NK-92 (cell line): ENCODE measurements around the gene NR2C2AP.
"Not testable (repeated sequence)": the region's sequence is repeated elsewhere in the genome, so short reads cannot be mapped to it uniquely, and the experiment has no call there.

Experiments used
- DNase-seq: peaks from one replicate; lab custom pipeline; 2025; ENCODE audit not compliant: unreplicated experiment; lab: John Stamatoyannopoulos, UW

Gene NR2C2AP

DNA sequence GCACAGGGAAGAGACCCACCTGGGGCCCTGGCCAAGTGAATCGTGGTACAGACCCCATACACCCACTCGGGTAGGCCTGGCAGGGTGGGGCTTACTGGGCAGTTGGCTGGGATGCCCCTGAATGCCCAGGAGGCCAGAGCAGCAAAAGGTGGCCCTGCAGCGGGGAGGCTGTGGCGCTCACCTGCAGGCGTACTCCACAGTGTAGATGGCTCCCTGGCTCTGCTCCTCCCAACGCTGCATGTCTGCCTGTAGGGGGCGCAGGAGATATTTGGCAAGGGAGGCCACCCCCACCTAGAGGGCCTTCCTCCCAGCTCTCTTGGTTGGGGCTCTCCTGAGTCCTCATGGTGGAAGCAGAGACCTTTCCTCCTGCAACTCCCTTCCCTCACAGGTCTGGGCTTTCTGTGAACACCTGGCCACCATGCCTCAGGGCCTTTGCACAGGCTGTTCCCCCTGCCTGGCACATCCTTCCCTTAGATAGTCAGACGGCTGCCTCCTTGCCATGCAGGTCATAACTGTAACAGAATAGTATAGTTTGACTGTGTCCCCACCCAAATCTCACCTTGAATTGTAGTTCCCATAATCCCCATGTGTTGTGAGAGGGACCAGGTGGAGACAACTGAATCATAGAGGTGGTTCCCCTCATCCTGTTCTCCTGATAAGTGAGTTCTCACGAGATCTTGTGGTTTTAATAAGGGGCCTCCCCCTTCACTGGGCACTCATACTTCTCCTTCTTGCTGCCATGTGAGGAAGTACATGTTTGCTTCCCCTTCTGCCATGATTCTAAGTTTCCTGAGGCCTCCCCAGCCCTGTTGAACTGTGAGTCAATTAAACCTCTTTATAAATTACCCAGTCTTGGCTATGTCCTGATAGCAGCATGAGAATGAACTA, 17.1 kb downstream of the NR2C2AP start:
- DNase-seq, result no peak

DNA sequence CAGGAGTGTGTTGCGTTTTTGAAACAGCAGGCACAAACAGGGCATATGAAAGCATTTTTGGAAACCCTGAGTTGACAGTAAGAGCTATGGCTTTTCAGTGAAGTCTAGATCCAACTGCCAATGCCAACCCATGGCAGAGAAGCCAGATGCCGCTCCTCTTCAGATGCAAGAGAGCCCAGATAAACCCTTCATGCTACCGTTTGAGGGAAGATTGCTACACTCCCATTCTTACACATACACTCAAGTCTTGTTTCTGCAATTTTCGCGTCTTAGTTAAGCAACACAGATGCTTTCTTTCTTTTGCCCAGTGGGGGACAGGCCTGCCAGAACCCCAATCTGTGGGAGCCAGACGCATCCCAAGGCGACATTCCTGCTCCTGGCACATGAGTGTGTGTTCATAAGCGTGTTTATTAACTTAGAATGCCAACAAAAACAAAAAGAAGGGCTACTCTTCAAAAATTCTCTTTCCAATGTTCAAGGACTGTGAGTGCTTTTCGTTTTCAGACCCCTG, 21.7 kb downstream of the NR2C2AP start:
- DNase-seq, result no peak

DNA sequence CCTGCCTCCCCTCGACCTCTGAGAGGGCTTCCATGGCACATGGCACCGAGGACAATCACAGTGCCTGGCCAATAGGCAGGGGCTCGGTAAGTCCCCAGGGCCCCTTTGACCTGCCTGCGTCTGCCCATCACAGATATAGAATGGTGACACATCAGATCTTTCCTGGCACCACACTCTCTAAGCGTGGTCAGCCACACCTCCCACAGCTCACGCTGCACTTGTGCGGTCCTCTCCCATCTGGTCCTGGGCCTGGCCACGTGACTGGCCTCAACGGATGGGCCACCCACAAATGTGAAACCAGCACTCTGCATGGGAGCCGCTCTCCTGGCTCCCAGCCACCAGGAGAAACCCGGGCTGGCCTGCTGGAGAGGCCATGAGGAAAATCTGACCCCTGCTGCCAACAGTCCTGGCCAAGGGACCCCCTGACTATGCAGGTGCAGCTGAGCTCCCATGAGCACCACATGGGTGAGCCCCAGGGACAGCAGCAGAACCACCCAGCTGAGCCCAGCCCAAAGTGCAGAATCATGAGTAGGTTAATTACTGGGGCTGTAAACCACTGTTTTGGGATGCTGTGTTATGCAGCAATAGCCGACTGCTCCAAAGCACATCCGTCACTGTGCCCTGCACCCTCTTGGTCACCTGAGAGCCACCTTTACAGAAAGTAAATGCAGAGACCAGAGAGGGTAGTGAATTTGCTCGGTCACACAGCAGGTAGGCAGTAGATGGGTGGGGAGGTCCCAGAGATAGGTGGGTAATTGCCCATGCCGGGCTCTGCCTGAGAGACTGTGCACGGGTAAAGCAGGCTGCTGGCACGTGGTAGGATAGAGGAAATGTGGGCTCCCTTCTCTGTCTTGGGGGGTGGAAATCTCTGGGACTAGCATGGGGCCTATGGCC, 23.4 kb downstream of the NR2C2AP start:
- DNase-seq, result no peak

DNA sequence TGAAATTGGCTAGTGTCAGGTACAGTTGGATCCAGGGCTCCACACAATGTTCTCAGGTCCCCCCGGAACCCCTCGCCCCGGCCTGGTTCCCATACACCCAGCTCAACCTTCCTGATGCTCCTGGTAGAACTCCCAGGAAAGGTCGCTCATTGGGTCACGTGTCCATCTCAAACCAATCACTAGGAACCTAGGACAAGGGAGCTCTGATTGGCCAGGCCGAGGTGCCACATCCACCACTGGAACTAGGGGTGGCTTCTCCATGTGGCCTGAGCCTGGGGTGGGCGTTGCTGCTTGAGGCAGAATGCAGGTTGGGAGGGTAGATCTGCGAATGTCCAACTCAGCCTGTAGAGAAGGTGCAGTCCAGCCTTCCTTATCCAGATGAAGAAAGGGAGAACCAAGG, 26.3 kb downstream of the NR2C2AP start:
- no peak for DNase-seq

DNA sequence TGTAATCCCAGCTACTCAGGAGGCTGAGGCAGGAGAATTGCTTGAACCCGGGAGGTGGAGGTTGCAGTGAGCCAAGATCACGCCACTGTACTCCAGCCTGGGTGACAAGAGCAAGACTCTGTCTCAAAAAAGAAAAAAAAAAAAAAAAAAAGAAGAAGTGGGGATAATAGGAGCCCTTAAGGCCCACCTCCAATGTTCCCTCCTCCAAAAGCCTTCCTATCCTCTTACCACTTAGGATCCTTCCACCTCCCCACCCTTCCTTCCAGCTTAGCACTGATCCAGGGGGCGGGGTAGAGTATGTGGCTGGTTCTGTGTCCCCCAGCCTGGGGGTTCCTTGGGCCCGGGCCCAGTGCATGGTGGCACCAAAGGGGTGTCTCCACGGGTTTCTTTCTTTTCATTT, 30.0 kb downstream of the NR2C2AP start:
- DNase-seq, result not testable (repeated sequence)

DNA sequence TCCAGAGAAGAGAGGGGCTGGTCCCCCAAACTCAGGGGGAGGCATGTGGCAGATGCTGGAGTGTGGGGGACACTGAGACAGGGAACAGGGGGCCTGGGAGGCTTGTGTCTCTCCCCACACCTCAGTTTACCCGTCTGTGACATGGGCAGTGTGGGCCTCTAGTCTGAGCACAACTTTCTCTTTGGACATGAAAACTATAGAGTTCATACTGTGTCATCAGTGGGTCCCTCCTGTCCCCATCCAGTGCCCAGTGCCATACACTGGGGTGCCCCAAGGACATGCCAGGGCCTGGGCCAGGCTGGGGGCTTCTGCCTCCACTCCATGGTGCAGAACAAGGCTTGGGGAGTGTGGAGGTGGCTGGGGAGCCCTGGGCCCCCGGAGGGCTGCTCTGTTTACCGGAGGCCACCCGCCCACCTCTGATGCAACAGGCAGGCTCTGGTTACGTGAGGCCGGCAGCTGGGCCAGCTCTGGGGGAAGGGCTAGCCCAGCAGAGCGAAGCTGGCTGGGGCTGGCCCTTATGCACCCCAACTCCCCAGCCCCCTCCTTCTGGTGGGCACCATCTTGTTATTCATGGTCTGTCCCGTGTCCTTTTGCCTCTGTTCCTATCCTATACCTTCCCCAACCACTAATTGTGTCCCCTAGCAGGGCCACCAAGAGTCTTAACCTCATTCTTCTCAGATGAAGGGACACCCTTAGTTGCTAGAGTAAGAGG, 31.2 kb downstream of the NR2C2AP start:
- DNase-seq, result no peak

DNA sequence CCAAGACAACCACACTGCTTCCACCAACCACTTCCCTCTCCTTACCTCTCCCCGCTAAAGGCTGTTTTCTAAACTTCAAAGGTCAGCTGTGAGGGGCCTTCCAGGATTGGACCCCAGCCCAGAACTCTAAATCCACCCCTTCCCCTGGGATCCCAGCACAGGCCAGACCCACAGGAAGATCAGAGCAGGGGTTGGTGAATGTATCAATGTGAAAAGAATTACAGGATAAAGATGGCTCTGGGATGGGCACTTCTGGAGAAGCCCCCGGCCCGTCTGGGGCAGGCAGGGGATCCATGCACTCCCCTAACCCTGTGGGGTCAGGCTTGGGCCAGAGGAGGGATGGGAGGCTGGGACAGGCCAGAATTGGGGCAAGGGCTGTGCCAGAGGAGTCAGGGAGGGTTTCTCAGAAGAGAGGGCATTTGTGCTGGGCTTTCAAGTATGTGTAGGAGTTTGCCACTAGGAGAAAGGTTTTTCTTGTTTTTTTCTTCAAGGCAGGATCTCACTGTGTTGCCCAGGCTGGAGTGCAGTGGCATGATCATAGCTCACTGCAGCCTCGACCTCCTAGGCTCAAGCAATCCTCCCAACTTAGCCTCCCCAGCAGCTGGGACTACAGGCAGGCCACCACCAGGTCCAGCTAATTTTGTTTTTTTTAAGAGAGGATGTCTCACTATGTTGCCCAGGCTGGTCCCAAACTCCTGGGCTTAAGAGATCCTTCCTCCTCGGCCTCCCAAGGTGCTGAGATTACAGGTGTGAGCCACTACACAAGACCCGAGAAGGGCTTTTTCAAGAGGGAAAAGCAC, 32.1 kb downstream of the NR2C2AP start:
- no peak for DNase-seq

DNA sequence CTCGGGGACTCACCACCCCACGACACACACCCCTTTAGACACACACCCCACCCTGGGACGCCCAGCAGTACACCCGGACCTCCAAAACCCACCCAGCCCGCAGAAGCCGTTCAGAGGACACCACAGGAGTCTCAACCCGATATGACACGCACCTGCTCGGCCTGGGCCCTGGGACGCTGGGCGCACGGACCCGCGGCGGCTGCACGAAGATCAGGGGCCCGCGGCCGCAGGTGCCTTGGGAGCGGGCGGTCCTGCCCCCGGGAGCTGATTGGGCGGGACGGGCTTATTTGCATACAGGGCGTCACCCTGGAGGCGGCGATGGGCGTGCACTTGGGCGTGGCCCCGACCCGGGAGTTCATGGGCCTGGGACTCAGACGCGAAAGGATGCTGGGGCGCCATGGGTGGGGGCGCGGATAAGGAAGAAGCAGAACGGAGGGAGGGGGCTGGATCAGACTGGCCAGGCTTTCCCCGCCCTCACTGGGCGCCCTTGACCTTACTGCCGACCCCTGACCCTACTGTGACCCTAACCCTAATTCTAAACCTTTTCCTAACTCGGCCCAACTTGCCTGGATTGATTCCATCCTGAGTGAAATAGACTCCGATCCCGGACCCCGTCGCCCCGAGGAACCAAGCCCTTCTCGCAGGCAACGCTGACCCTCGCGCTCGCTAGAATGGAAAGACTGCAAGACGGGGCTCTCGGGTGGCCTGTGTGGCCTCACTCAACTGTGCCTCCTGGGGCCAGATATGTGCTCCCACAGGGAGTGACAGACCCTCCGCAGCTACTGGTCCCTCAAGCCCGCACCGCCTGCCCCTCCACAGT, 33.0 kb downstream of the NR2C2AP start, which contains the start of gene MEF2B:
MEF2B (minus strand) TSS at position 211 of the 820 bp plus-strand sequence. CDS start 19,528 bp downstream, outside the sequence.
- no peak for DNase-seq

DNA sequence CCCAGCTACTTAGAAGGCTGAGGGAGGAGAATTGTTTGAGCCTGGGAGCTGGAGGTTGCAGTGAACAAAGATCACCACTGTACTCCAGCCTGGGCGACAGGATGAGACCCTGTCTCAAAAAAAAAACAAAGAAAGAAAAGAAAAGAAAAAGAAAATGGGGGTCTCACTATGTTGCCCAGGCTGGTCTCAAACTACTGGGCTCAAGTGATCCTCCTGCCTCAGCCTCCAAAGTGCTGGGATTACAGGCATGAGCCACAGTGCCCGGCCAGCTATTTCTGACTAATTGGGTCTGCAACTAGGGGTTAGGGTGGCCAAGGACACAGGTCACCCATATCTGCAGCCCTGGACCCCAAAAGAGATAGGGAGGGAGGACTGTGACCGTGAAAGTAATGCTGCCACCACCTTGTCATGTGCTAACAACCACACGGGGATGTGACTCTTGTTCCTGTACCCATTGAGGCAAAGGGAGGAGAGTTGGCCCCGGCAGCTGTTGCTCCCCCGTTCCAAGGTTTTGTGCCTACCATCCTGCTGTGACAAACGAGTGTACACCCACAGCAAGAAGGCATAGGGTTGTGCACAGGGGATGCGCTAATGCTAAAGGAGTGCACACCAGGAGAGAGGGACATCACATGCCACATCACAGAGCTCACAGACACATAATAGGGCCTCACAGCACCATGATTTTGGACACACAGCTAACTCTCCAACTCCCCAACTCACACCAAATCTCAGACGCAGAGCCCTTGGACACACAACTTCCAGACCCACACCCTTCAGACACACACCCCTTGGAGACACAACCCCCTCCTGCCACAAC, 33.8 kb downstream of the NR2C2AP start:
- no peak for DNase-seq

DNA sequence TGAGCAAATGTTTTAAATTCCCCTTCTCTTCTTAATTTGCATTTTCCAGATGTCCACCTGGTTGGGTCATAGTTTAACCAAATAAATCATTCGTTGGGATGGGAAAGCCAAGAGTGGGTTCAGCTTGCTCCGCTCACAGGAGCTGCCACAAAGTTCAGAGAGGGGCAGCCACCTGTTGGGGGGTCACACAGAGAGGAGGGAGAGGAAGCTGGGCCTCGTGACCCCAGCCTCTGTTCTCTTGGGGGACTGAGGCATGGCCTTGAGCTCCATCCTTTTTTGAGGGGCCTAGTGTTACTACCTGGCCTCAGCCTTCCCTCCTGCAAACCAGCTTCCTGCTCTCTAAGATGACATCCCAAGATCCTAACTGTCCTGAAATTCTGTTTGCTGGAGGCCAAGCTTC, 35.6 kb downstream of the NR2C2AP start:
- DNase-seq, result no peak

DNA sequence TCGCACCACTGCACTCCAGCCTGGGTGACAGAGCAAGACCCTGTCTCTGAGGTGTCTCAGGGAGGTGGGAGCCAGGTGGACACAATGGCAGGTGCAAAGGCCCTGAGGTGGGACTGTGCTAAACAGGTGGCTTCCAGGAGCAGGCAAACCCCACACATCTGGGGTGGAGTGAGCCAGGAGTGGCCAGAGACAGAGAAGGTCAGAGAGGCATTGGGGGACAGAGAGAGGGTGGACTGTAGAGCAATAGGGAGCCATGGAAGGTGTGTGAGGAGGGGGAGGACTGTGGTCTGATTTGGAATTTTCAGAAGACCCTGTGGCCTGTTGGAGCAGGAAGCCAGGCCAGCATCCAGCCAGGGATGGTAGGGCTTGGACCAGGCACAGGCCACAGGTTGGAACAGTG, 37.8 kb downstream of the NR2C2AP start:
- DNase-seq, result no peak

DNA sequence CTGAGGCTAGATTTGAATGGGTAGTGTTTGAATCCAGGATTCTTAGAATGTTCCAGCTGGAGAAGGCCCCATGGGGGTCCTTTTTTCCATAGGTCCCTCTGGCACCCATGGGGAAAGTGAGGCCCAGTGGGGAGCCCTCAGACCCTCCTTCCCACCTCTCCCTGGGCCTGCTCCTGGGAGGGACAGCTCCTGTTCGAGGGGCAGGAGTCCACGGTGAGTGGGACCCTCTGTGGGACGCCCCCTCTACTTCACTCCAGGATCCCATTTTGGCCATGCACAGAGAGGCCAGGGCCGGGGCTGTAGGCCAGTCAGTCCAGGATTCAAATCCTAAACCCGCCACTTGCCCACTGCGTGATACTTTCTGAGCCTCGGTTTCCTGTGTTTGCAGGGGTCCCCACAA, 40.7 kb downstream of the NR2C2AP start:
- no peak for DNase-seq

DNA sequence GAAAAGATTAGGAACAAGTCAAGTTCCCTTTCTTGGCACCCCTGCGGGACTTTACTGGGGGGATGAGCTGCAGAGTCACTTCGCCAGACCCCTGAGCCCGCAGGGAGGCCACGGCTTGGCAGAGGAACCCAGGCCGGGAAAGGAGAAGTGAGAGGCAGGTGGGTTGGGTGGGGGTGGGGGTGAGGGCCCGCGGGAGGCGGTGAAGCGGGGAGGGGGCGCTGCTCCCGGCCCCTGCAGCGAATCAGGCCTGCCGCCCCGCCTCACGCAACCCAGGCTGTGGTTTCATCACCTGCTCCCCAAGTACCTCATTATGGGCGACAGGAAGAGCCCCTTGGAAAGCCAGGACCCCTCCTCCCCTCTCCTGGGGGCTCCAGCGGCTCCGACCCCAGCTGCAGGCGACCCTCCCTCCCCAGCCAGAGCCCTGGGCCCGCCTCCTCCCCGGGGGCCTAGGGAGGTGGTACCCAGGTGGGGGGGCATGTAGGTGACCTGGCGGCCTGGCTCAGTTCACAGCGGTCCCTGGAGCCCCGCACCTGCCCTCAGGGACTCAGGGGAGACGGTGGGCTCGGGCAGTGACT, 42.7 kb downstream of the NR2C2AP start:
- no peak for DNase-seq

DNA sequence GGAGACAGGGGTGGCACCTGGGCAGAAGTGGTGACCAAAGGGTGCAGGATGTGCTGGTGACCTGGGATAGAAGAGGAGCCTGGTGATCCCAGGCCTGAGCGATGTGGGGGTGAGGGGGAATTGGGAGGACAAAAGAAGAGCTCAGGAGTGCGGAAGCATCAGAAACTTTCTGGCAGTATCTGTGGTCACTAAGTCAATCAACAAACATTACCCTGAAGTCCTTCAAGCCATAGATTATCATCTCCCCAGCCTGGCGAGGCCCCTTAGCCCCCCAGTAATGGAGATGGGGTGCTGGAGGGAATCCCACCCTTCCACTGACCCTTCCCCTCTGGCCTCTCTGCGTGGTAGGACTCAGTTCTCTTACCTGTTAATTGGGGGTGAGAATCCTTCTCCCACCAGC, 43.7 kb downstream of the NR2C2AP start:
- DNase-seq, result no peak

DNA sequence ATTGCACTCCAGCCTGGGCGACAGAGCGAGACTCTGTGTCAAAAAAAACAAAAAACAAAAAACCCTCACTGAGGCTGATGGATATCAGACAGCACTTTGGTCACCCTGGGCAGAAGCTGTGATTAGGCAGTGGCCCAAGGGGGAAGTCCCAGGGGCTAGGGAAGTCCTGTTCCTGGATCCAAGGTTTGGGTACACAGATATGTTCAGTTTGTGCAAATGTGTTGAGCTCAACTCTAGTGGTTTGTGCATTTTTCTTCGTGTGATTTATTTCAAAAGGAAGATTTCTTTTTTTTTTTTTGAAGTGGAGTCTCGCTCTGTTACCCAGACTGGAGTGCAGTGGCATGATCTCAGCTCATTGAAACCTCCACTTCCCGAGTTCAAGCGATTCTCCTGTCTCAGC, 45.4 kb downstream of the NR2C2AP start:
- DNase-seq, result no peak

DNA sequence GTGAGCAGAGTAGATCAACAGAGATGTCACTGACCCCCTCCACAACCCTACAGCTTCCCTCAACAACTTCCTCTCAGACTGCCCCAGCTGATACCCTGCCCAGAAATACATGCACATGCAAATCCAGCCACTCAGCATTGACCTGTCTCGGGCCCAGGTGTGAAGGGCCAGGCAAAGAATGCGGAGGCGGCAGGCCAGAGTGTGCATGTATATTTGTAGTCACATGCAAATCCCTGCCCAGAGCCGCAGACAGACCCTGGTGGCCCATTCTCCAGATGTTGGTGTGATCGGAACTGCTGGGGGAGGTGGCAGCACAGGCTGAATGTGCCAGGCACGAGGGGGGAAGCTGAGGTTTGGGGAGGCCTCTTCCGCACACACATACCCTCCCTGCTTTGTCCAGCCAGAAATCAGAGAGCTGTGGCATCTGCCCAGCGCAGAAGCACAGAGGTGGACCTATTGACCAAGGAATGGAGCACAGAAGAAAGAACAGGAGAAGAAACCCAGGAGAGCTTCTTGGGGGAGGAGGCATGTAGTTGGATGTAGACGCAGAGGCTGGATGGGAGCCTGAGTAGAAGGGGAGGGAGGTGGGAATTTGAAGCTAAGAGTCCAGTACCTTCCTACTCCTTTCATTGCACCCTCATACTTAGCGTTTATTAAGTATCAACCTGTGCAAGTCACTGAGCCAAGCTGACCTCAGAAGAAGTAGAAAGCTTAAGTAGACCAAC, 47.6 kb downstream of the NR2C2AP start:
- no peak for DNase-seq

DNA sequence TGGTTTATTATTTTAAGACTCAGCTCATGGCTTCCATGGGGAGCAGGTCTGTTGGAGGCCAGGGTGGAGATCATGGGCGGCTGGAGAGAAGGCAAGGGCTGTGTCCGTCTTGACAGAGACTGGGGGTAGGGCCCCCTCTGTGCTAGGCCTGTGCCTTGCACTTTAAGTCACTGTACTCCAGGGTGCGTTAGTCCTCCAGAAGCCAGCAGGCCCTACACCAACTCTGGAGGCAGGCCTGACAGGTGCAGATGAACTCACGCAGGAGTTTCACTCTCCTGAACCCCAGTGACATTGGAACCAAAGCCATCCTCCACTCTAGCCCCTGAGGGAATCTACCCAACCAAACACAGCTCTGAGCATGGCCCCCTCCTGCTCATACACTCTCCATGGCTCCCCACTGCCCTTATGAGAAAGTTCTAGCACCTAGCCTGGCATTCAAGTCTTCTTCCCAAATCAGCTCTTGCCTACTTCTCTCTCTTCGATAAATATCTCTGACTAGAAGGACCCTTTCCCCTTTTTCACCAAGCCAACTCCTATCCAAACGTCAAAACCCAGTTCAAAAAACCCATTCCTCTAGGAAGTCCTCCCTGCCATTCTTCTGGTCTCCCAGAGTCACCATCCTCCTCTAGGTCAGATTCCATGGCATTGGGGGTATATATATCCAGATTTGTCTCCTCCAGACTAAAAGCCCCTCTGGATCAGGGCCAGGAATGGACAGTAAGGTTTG, 48.3 kb downstream of the NR2C2AP start:
- no peak for DNase-seq
